ENCODE data around the gene SLAMF1.

SLAMF1 gene

DNA sequence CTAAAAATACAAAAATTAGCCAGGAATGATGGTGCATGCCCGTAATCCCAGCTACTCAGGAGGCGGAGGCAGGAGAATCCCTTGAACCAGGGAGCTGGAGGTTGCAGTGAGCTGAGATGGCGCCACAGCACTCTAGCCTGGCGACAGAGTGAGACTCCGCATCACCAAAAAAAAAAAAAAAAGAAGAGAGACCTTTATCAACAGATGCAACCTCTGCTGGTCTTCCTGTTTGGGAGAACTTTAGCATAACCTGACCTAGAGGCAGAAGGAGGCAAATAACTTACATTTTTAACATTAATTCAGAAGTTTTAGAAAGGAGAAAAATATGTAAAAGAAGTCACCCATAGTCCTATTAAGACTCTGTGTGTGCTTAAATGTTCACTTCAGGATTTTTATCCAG, 32.4 kb downstream of the SLAMF1 start:
- no peak for TF ChIP-seq GATA2 (IDR thresholded peaks at IDR 0.05; ENCODE audit: low read depth, low read length)
- TF ChIP-seq GATA3 (IDR thresholded peaks at IDR 0.05; ENCODE audit: low read depth, low read length) = no peak

DNA sequence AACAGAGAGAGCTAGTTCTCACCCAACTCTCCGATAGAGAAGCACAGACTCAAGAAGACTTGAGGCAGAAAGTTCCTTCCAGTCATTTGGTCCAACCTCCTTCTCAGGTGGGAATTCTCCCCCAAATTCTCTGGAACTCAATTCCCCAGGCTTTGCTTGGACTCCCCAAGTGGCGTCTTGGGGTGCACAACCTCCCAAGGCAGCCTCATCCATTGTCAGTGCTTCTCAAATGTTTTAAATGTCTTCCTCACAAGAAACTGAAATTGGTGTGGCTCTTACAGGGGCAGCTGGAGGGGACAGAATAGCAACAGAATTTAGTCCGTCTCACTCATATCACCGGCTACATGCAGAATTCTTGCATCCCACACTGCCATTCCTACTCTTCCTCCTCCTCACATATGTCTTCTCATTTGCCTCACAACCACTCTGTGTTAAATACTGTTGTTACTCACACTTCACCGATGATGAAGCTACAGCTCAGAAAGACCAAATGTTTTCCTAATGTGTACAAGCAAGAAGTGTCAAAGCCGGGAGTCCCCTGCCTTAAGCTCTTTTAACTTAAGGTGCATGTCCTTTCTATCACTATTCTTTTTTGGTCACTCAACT, 34.1 kb downstream of the SLAMF1 start:
- no peak for TF ChIP-seq GATA3 (IDR thresholded peaks at IDR 0.05; ENCODE audit: low read depth, low read length)
- TF ChIP-seq GATA2 (IDR thresholded peaks at IDR 0.05; ENCODE audit: low read depth, low read length) = no peak

DNA sequence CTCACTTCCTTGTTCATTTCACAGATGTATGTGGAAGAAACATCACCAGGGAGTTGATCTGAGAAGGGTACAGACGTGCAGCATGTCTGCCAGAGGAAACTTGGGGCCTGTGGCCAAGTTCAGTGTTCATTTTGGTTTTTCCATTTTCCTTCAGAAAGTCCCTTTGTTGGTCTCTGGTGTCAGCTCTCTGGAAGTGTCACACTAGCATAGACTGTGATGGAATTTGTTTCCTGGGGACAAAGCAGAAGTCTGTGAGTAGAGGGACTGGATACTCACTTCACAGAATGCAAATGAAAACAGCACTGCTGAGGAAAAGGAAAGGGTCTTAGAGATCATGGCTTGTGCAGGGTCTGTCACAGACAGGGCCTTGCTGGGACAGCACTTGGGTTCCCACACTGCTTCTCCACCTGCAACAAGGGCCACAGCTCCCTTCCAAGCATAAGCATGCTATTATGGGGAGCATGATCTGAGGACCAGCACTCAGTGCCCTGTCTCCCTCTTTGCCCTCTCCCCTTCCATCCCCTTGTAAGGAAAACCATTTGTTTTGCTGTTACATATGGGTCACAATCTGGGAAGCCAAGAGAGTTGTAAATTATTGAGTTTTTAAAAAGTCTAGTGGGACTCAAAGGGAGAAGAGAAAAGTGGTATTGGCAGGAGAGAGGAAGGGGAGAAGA, 36.1 kb downstream of the SLAMF1 start:
- TF ChIP-seq GATA2 (IDR thresholded peaks at IDR 0.05; ENCODE audit: low read depth, low read length) = no peak
- no peak for TF ChIP-seq GATA3 (IDR thresholded peaks at IDR 0.05; ENCODE audit: low read depth, low read length)

DNA sequence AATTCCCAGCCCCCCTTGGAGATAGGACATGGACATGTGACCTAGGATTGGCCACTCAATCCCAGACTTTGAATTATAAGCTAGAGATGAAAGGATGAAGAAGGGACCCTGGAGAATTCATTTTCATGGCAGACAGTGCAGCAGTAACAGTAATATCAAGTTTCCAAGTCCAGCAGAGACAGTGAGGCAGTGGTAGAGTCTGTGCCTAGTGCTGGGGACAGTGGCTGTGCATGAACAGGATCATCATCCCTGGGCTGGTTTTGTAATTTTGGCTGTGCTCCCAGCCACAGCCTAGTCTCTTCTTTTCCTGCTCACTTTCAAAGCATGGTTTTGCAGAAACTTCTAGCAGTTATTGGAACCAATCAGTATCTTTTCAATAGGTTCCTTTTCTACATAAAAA, 37.9 kb downstream of the SLAMF1 start:
- TF ChIP-seq GATA2 (IDR thresholded peaks at IDR 0.05; ENCODE audit: low read depth, low read length) (no peak), GATA3 (IDR thresholded peaks at IDR 0.05; ENCODE audit: low read depth, low read length) (no peak)

DNA sequence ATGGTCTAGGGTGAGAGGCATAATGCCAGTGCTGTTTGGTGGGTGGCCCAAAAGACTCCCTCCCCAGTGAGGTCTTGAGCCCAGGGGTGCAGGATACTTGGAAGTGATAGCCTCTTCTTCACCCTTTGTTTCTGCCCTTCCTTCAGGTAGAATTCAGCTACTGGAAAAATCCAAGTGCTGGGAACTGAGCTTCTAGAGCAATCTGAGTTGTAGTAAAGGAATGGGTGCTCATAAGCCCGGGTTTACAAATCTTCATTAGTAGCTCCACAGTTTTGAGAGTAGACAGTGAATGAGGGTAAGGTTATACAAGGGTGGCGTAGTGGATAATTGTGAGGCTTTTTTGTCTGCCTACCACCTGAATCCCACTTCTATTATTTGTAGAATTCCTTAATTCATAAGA, 38.3 kb downstream of the SLAMF1 start:
- TF ChIP-seq GATA3 (IDR thresholded peaks at IDR 0.05; ENCODE audit: low read depth, low read length) (no peak), GATA2 (IDR thresholded peaks at IDR 0.05; ENCODE audit: low read depth, low read length) (no peak)

DNA sequence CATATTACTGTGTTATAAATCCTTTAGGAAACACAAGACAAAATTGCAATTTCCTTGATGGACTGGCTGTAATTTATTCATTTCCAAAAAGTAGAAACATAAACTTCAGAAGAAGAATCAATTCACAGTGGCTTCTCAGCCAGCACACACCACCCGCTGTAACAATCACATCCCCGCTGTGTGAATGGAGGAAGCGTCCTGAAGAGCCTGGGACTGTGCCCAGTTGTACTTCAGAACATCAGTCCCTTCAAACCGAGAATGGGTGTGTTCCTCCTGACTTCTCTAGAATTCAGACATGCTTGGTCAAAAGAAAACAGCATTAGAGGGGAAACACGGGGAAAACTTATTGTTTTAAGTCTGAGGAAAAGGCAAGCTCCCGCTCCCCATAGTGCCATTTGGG, 38.8 kb downstream of the SLAMF1 start:
- TF ChIP-seq GATA2 (IDR thresholded peaks at IDR 0.05; ENCODE audit: low read depth, low read length) (no peak), GATA3 (IDR thresholded peaks at IDR 0.05; ENCODE audit: low read depth, low read length) (no peak)

DNA sequence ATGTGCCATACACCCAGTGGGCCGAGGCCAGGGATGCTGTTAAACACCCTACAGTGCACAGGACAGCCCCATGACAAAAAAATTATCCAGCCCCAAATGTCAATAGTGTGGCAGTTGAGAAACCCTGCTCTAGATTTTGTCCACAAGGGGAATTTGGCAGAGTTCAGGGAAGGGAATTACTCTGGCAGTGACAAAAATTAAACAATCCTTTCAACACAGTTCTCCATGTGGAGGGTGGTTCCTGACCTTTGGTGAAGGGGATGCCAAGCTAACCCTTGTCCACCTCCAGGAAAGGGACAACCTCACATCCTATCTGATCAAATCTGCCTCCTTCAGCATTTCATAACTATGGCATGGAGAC, 39.2 kb downstream of the SLAMF1 start:
- TF ChIP-seq GATA3 (IDR thresholded peaks at IDR 0.05; ENCODE audit: low read depth, low read length) = no peak
- TF ChIP-seq GATA2 (IDR thresholded peaks at IDR 0.05; ENCODE audit: low read depth, low read length) = no peak

DNA sequence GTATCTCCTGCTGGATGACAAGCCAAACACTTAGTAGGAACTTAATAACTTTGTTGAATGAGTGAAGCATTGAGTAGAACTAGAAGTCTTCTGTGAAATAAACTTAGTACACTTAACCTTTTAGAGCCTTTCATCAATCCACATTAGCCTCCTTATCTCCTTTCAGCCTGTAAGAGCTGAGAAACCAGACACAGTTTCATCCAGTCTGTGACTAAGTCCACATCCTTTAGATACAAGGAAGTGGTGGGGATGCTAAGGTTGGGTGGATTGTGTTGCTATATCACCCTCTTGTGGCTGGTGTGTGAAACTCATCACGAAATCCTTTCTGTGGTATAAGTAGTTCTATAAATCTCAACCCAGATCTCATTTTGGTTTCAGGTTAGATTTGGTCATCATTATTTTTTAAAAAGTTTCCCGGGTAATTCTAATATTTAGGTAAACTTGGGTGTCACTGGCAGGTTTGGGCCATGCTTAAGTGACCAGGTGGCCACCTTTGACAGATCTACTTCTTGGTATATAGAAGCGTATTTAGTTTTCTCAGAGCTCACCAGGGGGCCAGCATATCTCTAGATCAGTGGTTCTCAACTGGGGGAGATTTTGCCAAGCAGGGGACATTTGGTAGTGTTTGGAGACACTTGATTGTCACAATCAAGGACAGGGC, 39.7 kb downstream of the SLAMF1 start:
- TF ChIP-seq GATA3 (IDR thresholded peaks at IDR 0.05; ENCODE audit: low read depth, low read length) (no peak), GATA2 (IDR thresholded peaks at IDR 0.05; ENCODE audit: low read depth, low read length) (no peak)

DNA sequence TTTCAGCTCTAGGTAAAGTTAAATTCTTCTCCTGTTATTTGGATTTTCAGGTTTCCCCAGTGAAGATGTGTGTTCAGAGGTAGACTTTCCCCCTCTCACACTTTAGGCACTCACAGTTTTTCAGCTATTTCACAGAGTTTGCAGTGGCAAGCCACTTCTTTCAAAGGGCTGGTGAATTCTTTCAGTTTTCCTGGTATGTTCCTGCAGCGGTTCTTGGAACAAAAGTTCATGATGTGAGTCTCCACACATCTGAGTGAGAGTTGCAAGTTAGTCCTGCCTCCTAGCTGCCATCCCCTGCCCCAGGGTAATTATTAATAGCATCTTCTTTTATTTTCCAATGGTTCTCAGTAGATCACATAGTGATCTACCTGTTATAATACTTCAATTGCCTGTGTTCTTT, 40.2 kb downstream of the SLAMF1 start:
- TF ChIP-seq GATA3 (IDR thresholded peaks at IDR 0.05; ENCODE audit: low read depth, low read length) (no peak), GATA2 (IDR thresholded peaks at IDR 0.05; ENCODE audit: low read depth, low read length) (no peak)

DNA sequence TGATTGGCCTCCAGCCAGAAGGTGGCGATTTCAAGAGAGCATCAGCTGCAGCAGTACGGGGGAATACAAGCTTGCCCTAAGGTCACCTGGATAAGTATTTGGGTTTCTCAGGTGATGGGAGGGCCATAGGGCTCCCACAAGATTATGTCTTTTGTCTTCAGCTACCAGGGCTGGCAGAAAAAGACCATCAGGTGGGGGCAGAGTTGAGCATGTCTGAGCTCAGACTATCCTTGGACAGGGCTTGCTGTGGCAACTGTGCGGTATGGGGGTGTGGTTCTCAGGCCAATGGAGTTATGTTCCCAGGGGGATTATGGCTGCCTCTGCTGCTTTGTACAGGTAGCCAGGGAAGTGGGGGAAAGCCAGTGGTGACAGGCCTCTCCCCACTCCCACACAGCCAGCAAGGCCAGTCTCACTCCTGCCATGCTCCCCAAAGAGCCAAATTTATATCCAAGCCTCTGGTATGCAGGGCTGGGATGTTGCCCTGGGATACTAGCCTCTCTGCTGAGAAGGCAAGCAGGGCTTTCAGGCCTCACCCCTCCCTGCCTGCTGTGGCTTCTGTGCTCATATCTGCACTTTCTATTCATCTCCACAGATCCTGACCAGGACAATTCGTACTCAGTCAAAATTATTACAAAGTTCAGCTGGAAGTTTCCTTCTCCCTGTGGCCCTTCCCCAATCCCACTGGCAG, 40.9 kb downstream of the SLAMF1 start:
- no peak for TF ChIP-seq GATA3 (IDR thresholded peaks at IDR 0.05; ENCODE audit: low read depth, low read length)
- TF ChIP-seq GATA2 (IDR thresholded peaks at IDR 0.05; ENCODE audit: low read depth, low read length) = no peak

DNA sequence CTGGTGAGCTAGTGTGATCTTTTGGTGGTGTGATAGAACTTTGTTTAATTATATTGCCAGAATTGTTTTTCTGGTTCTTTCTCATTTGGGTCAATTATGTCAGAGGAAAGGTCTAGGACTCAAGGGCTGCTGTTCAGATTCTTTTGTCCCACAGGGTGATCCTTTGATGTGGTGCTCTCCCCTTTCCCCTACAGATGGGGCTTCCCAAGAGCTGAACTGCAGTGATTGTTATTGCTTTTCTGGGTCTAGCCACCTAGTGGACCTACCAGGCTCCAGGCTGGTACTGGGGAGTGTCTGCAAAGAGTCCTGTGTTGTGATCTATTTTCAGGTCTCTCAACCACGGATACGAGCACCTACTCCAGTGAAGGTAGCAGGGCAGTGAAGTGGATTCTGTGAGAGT, 41.6 kb downstream of the SLAMF1 start:
- TF ChIP-seq GATA3 (IDR thresholded peaks at IDR 0.05; ENCODE audit: low read depth, low read length) (no peak), GATA2 (IDR thresholded peaks at IDR 0.05; ENCODE audit: low read depth, low read length) (no peak)

DNA sequence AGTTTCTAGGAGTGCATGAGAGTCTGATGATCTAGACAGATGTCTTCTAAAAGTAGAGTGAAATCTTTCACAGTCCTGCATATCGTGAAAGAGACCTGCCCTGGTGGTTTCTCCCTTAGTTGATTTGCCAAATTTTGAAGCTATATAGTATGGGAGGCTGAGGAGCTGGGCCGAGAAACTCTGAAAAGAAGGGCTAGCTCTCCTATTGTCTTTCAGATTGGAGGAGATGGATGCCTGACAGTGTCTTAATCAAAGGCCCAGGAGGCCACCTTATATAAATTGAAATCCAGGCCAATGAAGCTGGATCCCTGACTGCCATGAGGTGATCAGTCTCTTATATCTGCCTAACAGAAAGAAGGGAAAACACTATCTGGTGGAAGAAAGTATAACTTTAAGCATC, 49.1 kb downstream of the SLAMF1 start:
- no peak for TF ChIP-seq GATA3 (IDR thresholded peaks at IDR 0.05; ENCODE audit: low read depth, low read length)
- TF ChIP-seq GATA2 (IDR thresholded peaks at IDR 0.05; ENCODE audit: low read depth, low read length) = no peak

DNA sequence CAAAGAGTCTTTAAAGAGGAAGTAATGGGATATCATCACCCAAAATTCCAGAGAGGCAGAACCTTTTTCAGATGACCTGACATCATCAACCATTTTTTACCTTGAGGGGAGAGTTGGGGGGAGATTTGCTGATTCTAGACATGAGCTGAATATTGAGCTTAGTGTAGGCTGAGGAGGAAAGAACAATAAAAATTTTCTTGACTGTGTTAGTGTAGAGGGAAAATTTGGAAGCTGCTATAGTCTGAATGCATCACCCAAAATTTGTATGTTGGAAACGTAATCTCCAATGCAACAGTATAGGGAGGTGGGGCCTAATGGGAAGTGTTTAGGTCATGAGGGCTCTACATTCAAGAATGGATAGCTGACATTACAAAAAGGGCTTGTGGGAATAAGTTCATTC, 49.8 kb downstream of the SLAMF1 start:
- TF ChIP-seq GATA3 (IDR thresholded peaks at IDR 0.05; ENCODE audit: low read depth, low read length) (no peak), GATA2 (IDR thresholded peaks at IDR 0.05; ENCODE audit: low read depth, low read length) (no peak)

DNA sequence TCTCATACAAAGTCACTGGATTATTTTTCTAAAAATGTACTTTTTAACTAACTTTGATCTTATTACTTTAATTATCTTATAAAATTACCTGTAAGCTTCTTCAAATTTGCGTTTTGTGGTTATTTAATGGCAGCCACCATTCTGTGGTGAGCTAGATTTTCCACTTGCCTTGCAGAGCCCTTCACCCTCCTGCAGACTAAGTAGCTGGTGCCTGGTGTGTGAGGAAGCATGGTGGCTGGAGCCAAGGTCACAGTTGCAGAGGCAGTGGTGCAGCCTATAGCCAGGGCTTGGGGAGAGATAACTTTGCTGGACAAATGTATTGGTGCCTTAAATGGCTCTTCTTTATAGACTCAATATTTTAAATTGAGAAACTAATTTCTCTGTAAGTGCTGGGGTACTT, 56.4 kb downstream of the SLAMF1 start:
- TF ChIP-seq GATA2 (IDR thresholded peaks at IDR 0.05; ENCODE audit: low read depth, low read length) (no peak), GATA3 (IDR thresholded peaks at IDR 0.05; ENCODE audit: low read depth, low read length) (no peak)

DNA sequence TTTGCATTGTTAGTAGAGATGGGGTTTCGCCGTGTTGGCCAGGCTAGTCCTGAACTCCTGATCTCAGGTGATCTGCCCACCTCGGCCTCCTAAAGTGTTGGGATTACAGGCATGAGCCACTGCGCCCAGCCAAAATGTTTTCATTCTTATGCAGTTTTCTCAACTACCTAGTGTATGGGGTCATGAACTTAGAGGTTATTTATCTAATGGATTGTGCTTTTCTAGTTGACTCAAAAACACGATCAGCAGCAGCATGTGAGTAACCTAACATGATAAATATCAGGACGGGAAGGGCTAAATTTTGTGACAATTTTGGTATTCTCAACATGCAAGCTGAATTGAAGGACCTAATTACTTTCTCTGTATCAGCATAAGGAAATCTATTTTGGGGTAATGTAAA, 58.4 kb downstream of the SLAMF1 start:
- no peak for TF ChIP-seq GATA2 (IDR thresholded peaks at IDR 0.05; ENCODE audit: low read depth, low read length)
- TF ChIP-seq GATA3 (IDR thresholded peaks at IDR 0.05; ENCODE audit: low read depth, low read length) = no peak
